Upper lobe of left lung (tissue), 4 donors: ENCODE measurements around the gene MYDGF.

Source experiments
- EP300 ChIP-seq, 4 donors: sonication (generic); formaldehyde crosslinking; IDR thresholded peaks; one replicate each; pipeline ENCODE4 v1.5.1; 2017; ENCODE audit warnings: antibody characterized with exemption in 4 of 4, control low read depth in 2 of 4
- POLR2A ChIP-seq, 4 donors: fragments of 450-650 bp; IDR thresholded peaks; one replicate each; pipeline ENCODE4 v1.5.1; 2016 to 2017; ENCODE audit warnings: antibody characterized with exemption in 4 of 4, mild to moderate bottlenecking in 2 of 4
- POLR2AphosphoS5 ChIP-seq, 2 donors: sonication (generic); formaldehyde crosslinking; IDR thresholded peaks; one replicate each; pipeline ENCODE4 v1.5.1; 2017; ENCODE audit warnings: antibody characterized with exemption in 2 of 2
- TF ChIP-seq, protein P1 (sequence below), 6 experiments: fragments of 450-650 bp in 4 of 6; fragments of 200-600 bp in 2 of 6; sonication (generic) in 2 of 6; IDR thresholded peaks; one replicate each; pipeline ENCODE4 v1.5.1; 2016 to 2019; ENCODE audit warnings: antibody characterized with exemption in 6 of 6

DNA sequence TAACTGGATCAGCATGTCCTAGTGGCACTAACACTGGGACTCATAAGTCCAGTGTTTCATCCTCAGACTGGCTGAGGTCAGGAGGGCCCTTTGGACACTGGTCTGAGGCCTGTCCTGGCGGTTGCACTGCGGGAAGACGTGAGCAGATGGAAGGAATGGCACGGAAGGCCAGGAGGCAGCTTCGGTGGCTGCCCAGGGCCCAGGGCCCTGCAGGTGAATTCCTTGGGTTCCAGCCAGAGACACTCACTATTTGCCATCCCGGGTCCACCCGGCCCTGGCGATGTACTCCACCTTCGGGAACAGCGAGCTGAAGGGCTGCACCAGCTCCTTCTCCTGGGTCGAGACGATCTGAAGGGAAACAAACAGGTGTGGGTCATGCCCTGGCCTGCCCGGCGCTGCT lies 27.2 kb upstream of the MYDGF start:
- TF ChIP-seq, protein P1, sequence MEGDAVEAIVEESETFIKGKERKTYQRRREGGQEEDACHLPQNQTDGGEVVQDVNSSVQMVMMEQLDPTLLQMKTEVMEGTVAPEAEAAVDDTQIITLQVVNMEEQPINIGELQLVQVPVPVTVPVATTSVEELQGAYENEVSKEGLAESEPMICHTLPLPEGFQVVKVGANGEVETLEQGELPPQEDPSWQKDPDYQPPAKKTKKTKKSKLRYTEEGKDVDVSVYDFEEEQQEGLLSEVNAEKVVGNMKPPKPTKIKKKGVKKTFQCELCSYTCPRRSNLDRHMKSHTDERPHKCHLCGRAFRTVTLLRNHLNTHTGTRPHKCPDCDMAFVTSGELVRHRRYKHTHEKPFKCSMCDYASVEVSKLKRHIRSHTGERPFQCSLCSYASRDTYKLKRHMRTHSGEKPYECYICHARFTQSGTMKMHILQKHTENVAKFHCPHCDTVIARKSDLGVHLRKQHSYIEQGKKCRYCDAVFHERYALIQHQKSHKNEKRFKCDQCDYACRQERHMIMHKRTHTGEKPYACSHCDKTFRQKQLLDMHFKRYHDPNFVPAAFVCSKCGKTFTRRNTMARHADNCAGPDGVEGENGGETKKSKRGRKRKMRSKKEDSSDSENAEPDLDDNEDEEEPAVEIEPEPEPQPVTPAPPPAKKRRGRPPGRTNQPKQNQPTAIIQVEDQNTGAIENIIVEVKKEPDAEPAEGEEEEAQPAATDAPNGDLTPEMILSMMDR (IDR thresholded peaks at IDR 0.05): no peak
- TF ChIP-seq POLR2A (IDR thresholded peaks at IDR 0.05): no peak
- TF ChIP-seq POLR2AphosphoS5 (IDR thresholded peaks at IDR 0.05): no peak
- no peak for TF ChIP-seq EP300 (IDR thresholded peaks at IDR 0.05)
